ENCODE measurements around the gene NUSAP1.
"Not testable (repeated sequence)": the region's sequence is repeated elsewhere in the genome, so short reads cannot be mapped to it uniquely, and the experiment has no call there.

NUSAP1 gene

DNA sequence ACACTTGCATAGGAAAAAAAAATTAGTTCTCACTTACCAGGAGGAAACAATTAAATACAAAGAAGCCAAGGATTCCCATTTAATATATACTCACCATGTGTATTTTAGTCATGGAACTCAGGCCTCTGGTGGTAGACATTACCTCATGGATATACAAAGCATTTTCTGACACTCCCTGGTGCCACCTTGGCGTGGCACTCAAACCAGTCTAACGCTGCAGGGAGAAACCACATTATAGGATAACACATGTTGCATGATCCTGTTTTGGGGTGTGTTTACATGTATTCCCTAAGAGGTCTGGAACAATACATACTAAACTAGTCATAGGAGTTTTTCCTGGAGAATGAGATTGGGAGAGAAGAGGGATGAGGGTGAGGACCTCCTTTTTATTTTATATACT lies 78.3 kb downstream of the NUSAP1 start:
- in situ Hi-C loops (cut with MboI; ENCODE audit: low sequenced_read_pairs), result no loop called here

DNA sequence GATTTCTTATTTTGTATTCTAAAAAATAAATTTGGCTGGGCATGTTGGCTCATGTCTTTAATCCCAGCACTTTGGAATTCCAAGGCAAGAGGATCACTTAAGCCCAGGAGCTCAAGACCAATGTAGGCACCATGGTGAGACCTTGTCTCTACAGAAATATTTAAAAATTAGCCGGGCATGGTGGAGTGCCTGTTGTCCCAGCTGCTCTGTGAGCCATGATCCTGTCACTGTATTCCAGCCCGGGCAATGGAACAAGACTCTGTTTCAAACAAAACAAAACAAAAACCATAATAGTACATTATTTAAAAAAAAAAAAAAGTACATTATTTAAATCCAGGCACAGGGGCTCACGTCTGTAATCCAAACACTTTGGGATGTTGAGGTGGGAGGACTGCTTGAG lies 78.8 kb downstream of the NUSAP1 start:
- in situ Hi-C loops (cut with MboI; ENCODE audit: low sequenced_read_pairs), result no loop called here

DNA sequence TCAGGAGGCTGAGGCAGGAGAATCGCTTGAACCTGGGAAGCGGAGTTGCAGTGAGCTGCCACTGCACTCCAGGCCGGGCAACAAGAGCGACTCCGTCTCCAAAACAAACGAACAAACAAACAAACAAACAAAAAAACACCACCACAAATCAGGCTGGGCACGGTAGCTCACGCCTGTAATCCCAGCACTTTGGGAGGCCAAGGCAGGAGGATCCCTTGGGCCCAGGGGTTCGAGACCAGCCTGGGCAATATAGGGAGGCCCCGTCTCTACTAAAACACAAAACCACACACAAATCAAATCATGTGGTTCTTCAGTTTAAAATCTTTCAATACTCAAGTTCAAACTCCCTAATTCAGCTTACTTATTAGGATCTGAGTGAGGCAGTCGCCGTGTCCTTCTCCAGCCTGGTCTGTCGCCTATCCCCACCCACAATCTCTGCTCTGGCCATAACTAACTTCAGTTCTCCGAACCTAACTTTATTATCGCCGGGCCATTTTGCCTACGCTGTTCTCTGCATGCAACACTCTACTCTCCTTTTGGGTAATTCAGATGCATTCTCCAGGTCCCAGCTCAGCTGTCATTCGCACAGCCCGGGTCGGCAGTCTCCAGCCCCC lies 83.6 kb downstream of the NUSAP1 start:
- in situ Hi-C loops (cut with MboI; ENCODE audit: low sequenced_read_pairs), result no loop called here

GRCh38 chr15:41416742-41417417 lies 84.2 kb downstream of the NUSAP1 start, which contains the start of gene RTF1:
TSS of gene RTF1 (plus strand) at chr15:41417095. CDS start at chr15:41417116, 21 bp downstream.
- in situ Hi-C loops (cut with MboI; ENCODE audit: low sequenced_read_pairs), result no loop called here

DNA sequence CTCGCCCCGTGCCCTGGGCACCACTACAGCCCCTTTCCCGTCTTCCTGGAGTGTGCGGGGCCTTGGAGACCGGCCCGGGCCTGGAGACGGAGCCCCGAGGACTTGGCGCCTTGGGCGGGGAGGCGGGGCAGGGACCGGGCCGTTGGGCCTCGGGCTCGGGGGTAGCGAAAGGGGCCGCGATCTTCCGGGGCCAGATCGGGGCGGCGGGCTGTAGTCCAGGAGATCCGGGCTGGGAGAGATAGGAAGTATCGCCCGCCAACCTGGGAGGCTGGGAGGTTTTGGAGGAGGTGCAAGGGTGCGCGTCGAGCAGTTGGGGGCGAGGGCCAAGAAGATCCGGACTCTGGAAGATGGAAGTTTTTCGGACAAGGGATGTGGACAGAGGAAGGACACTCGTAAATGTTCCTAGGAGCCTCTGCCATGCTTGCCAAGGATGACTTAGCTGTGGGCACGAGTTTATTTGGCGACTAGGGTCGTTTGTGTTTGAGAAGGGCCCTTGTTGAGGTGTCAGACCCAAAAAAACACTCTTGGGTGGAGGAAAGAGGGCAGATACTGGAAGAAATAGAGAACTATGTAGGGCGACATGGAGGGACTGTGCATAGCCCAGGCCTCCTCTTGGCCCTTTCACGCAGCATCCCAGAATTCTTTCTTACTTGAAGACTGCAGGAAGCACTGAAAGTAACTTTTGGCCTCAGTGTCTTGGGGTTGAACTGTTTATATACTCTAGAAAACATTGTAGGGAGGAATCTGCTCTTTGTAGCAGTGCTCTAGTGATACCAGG lies 84.9 kb downstream of the NUSAP1 start:
- in situ Hi-C loops (cut with MboI; ENCODE audit: low sequenced_read_pairs), result no loop called here

DNA sequence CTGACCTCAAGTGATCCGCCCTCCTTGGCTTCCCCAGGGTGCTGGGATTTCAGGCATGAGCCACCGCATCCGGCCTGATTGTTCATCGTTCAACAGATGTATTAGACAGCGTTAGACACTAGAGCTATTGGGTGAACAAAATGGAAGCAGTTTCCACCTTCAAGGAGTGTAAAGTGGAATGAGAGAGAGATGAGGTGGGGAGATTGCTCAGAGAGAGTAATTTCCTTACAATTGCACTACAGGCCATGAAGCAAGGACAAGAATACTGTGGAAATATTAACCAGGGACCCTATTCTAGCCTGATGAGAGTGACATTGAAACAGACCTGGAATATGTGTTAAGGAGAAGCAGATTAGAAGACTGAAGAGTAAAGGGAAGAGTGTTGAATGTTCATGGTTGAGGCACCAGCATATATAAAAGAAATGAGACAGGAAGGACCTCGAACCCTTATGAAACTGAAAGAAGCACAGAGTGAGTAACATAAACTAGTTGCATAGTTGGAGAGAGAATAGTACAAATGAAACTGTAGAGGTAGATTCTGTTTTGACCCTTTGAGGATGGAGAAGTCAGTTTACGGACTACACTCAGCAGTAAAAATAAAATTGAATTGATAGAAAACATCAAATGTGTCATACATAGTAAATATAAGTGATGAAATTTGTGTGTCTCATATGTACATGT lies 91.4 kb downstream of the NUSAP1 start:
- in situ Hi-C loops (cut with MboI; ENCODE audit: low sequenced_read_pairs), result no loop called here

DNA sequence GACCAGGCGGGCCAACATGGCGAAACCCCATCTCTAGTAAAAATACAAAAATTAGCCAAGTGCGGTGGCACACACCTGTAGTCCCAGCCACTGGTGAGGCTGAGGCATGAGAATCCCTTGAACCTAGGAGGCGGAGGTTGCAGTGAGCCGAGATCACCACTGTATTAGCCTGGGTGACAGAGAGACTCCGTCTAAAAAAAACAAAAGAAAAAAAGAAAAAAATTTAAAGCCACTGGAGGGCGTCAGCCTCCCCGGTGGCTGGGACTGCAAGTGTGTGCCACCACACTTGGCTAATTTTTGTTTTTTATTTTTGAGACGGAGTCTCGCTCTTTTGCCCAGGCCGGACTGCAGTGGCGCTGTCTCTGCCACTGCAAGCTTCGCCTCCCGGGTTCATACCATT lies 92.1 kb downstream of the NUSAP1 start:
- in situ Hi-C loops (cut with MboI; ENCODE audit: low sequenced_read_pairs), result no loop called here

GRCh38 chr15:41425907-41426306 lies 93.2 kb downstream of the NUSAP1 start:
- in situ Hi-C loops (cut with MboI; ENCODE audit: low sequenced_read_pairs), result not testable (repeated sequence)

DNA sequence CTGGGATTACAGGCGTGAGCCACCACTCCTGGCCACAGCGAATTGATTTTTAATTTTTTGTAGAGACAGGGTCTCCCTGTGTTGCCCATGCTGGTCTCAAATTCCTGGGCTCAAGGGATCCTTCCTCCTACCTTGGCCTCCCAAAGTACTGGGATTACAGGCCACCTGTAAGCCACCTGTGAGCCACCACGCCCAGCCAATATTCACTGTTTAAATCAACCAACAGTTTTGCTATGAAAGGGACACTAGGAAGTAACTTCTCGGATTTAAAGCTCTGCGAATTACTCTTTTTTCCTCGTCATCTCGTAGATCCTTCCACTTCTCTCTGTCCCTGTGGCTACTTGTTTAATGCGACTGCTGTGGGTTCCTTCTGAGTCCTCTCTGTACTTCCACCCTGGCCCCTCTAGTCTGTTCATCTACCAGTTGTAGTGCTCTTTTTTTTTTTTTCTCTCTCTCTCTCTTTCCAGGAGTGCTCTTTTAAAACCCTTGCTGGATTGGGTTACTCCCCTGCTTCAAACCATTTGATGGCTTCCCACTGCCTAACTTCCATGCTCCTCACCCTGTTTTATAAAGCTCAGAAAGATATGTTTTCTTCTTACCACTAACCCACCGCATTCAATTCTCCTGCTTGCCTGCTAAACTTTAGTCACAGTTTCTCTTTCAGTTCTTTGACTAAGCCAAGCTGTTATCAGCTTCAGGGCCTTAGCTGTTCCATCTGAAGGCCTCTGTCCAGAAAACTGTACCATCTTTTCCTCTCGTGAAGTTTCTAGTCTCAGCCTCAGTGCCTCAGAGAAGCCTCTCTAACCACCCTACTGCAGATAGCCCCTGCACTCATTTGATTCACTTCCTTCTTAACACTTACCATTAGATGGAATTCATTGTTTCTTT lies 96.6 kb downstream of the NUSAP1 start:
- in situ Hi-C loops (cut with MboI; ENCODE audit: low sequenced_read_pairs), result no loop called here

Measured in HL-60/S4 treated with retinoic acid at 250 ng/mL for 4 days and 3 days (cell line).